Vagina (tissue), 2 donors: ENCODE measurements around the gene USP6NL. TPM values are rescaled to one million over a fixed set of nuclear protein-coding genes. Genes with fewer than 3 reads are reported as not detected.

ENCODE experiments used
- DNase-seq, 2 donors: peaks; one replicate each; pipeline ENCODE4 v3.0.0-alpha.2; 2017; ENCODE audit errors: extremely low spot score in 2 of 2
- H3K27ac ChIP-seq: fragments of 200-600 bp; sonication (generic); one replicate; pipeline ENCODE4 v1.5.1; 2019
- H3K27me3 ChIP-seq: fragments of 200-600 bp; sonication (generic); one replicate; pipeline ENCODE4 v1.5.1; 2019
- H3K36me3 ChIP-seq, 2 donors: fragments of 200-600 bp; sonication (generic); one replicate each; pipeline ENCODE4 v1.5.1; 2017 to 2019
- H3K4me1 ChIP-seq: fragments of 200-600 bp; sonication (generic); one replicate; pipeline ENCODE4 v1.5.1; 2019
- H3K4me3 ChIP-seq, 2 donors: fragments of 200-600 bp; sonication (generic); 1 replicate in 1 of 2; 2 replicates in 1 of 2; pipeline ENCODE4 v1.5.1; 2016 to 2019
- H3K9me3 ChIP-seq: fragments of 200-600 bp; sonication (generic); one replicate; pipeline ENCODE4 v1.5.1; 2019
- CTCF ChIP-seq, 3 experiments: fragments of 450-650 bp in 2 of 3; fragments of 200-600 bp in 1 of 3; sonication (generic) in 1 of 3; IDR thresholded peaks; one replicate each; pipeline ENCODE4 v1.5.1; 2017 to 2019; ENCODE audit warnings: antibody characterized with exemption in 3 of 3, mild to moderate bottlenecking in 2 of 3, moderate library complexity in 2 of 3
- POLR2A ChIP-seq, 2 donors: fragments of 450-650 bp; IDR thresholded peaks; one replicate each; pipeline ENCODE4 v1.6.1; 2017; ENCODE audit warnings: antibody characterized with exemption in 2 of 2, mild to moderate bottlenecking in 2 of 2, moderate library complexity in 2 of 2
- POLR2AphosphoS5 ChIP-seq, 2 donors: sonication (generic); formaldehyde crosslinking; IDR thresholded peaks; one replicate each; pipeline ENCODE4 v1.9.0; 2017; ENCODE audit warnings: antibody characterized with exemption in 2 of 2, mild to moderate bottlenecking in 2 of 2, low read depth in 1 of 2; ENCODE audit not compliant: insufficient read depth in 1 of 2
- intact Hi-C: fragments of 100-400 bp; cut with DNase I; formaldehyde crosslinking; loops from one replicate; pipeline ENCODE4 v1.15.1; 2023
- total RNA-seq: library from RNA; depleted of rRNA; stranded (reverse); fragments of >200 nt; gene quantifications from one replicate; pipeline ENCODE4 v1.2.3, GENCODE V29; 2016

Gene USP6NL
- total RNA-seq, 1 donor from 2014 or later, result 23.3 TPM

- Histone ChIP-seq H3K9me3 (no peaks in the 10 kb centered on the region), H3K4me1 (no peaks in the 10 kb centered on the region), H3K4me3 (no peak overlapping the region), H3K27ac (no peak overlapping the region), H3K27me3 (no peaks in the 10 kb centered on the region), H3K36me3 (peaks cover 0 to 10% of the 10 kb centered on the region in 2 donors)
- no peak for DNase-seq
- intact Hi-C loops, result no loop called here
- TF ChIP-seq POLR2A (IDR thresholded peaks at IDR 0.05), result no peak
These were observed 146.0 kb downstream of the USP6NL start for GRCh38 chr10:11465406-11465805.

GRCh38 chr10:11463111-11463510, 148.3 kb downstream of the USP6NL start:
- DNase-seq, result no peak
- intact Hi-C loops, result no loop called here
- Histone ChIP-seq H3K36me3 (peaks cover 0 to 10% of the 10 kb centered on the region in 2 donors), H3K27me3 (no peaks in the 10 kb centered on the region), H3K4me1 (no peaks in the 10 kb centered on the region), H3K27ac (no peak overlapping the region), H3K4me3 (no peak overlapping the region), H3K9me3 (no peaks in the 10 kb centered on the region)
- TF ChIP-seq CTCF (IDR thresholded peaks at IDR 0.05), result no peak
- TF ChIP-seq POLR2AphosphoS5 (IDR thresholded peaks at IDR 0.05; ENCODE audit: insufficient read depth in 1 of 2, low read depth in 1 of 2), result no peak
- TF ChIP-seq POLR2A (IDR thresholded peaks at IDR 0.05), result no peak

- intact Hi-C loops, result no loop called here
- TF ChIP-seq CTCF (IDR thresholded peaks at IDR 0.05) (no peak), POLR2AphosphoS5 (IDR thresholded peaks at IDR 0.05; ENCODE audit: insufficient read depth in 1 of 2, low read depth in 1 of 2) (no peak), POLR2A (IDR thresholded peaks at IDR 0.05) (no peak)
- Histone ChIP-seq H3K4me1 (no peaks in the 10 kb centered on the region), H3K27me3 (no peaks in the 10 kb centered on the region), H3K36me3 (peaks cover 0 to 10% of the 10 kb centered on the region in 2 donors), H3K27ac (no peak overlapping the region), H3K4me3 (no peak overlapping the region), H3K9me3 (no peaks in the 10 kb centered on the region)
- no peak for DNase-seq
These were observed 149.4 kb downstream of the USP6NL start for GRCh38 chr10:11462071-11462470.

- no peaks in the 10 kb centered on the region for H3K27me3 ChIP-seq
- TF ChIP-seq POLR2AphosphoS5 (IDR thresholded peaks at IDR 0.05; ENCODE audit: insufficient read depth in 1 of 2, low read depth in 1 of 2) (no peak), POLR2A (IDR thresholded peaks at IDR 0.05) (no peak)
- H3K4me3 ChIP-seq, result no peak overlapping the region
- no peaks in the 10 kb centered on the region for H3K36me3 ChIP-seq
- intact Hi-C loops, result no loop called here
- no peak overlapping the region for H3K27ac ChIP-seq
- no peak for DNase-seq
- H3K9me3 ChIP-seq, result no peaks in the 10 kb centered on the region
- H3K4me1 ChIP-seq, result no peaks in the 10 kb centered on the region
These were observed 154.1 kb downstream of the USP6NL start for GRCh38 chr10:11457336-11457735.

GRCh38 chr10:11454958-11455566, 156.4 kb downstream of the USP6NL start:
- no peak for DNase-seq
- no peaks in the 10 kb centered on the region for H3K4me1 ChIP-seq
- TF ChIP-seq POLR2AphosphoS5 (IDR thresholded peaks at IDR 0.05; ENCODE audit: insufficient read depth in 1 of 2, low read depth in 1 of 2), result no peak
- TF ChIP-seq POLR2A (IDR thresholded peaks at IDR 0.05), result no peak
- no peak for TF ChIP-seq CTCF (IDR thresholded peaks at IDR 0.05)

GRCh38 chr10:11454160-11454559, 157.3 kb downstream of the USP6NL start:
- intact Hi-C loops, result no loop called here

More at GRCh38 chr10:11454958-11455566, 156.4 kb downstream of the USP6NL start:
- no peaks in the 10 kb centered on the region for H3K36me3 ChIP-seq
- H3K27me3 ChIP-seq, result no peaks in the 10 kb centered on the region
- intact Hi-C loops, result no loop called here
- no peak overlapping the region for H3K4me3 ChIP-seq
- no peaks in the 10 kb centered on the region for H3K9me3 ChIP-seq
- H3K27ac ChIP-seq, result no peak overlapping the region

More at GRCh38 chr10:11454160-11454559, 157.3 kb downstream of the USP6NL start:
- H3K27ac ChIP-seq, result no peak overlapping the region
- no peaks in the 10 kb centered on the region for H3K9me3 ChIP-seq
- DNase-seq, result no peak
- no peaks in the 10 kb centered on the region for H3K36me3 ChIP-seq
- H3K4me1 ChIP-seq, result no peaks in the 10 kb centered on the region
- TF ChIP-seq CTCF (IDR thresholded peaks at IDR 0.05), result no peak
- no peak for TF ChIP-seq POLR2AphosphoS5 (IDR thresholded peaks at IDR 0.05; ENCODE audit: insufficient read depth in 1 of 2, low read depth in 1 of 2)
- TF ChIP-seq POLR2A (IDR thresholded peaks at IDR 0.05), result no peak
- H3K4me3 ChIP-seq, result no peak overlapping the region
- H3K27me3 ChIP-seq, result no peaks in the 10 kb centered on the region
